22Rv1 (cell line): ENCODE data around the gene SPATA6.

Experiments used
- CTCF ChIP-seq: fragments of 450-650 bp; IDR thresholded peaks from 2 replicates; pipeline ENCODE4 v1.5.1; 2017; ENCODE audit warnings: mild to moderate bottlenecking
- ZFX ChIP-seq: fragments of 450-650 bp; IDR thresholded peaks from 2 replicates; pipeline ENCODE4 v1.6.1; 2017; ENCODE audit warnings: antibody characterized with exemption, borderline replicate concordance

- TF ChIP-seq CTCF, result no peak
- no peak for TF ChIP-seq ZFX
Measured at GRCh38 chr1:48472638-48473037, 634 bp upstream of the SPATA6 start.
